GM12878 (cell line): Measurements from ENCODE around the gene NUAK1. TPM values are rescaled to one million over a fixed set of nuclear protein-coding genes. Genes with fewer than 3 reads are reported as not detected.

Source experiments
- ATAC-seq: fragments of 200-7000 bp; cut with Tn5 transposase; 3 replicates; pipeline ENCODE4 v1.9.1; 2020; ENCODE audit warnings: mild to moderate bottlenecking, moderate library complexity
- BruUV-seq: library from RNA; stranded (reverse); fragments of 400-500 nt; replicated peaks from 2 replicates; lab custom pipeline; 2021; lab: Mats Ljungman, UMichigan
- CTCF ChIA-PET: fragments of 300-600 bp; sonication (Branson Sonifier 250); formaldehyde crosslinking; extraction: SDS; loops from one replicate; lab custom pipeline; 2021; ENCODE audit warnings: inconsistent platforms; lab: Yijun Ruan, JAX
- POLR2A ChIA-PET: fragments of 350-600 bp; formaldehyde crosslinking; extraction: SDS; loops from one replicate; lab custom pipeline; 2021; ENCODE audit warnings: inconsistent platforms; lab: Charles Lee
- RAD21 ChIA-PET: fragments of 300-600 bp; sonication (Branson Sonifier 250); formaldehyde crosslinking; loops from one replicate; lab custom pipeline; 2023; ENCODE audit warnings: antibody characterized with exemption; ENCODE audit not compliant: unreplicated experiment; lab: Charles Lee
- SMC1A ChIA-PET: fragments of 300-600 bp; sonication (Branson Sonifier 250); formaldehyde crosslinking; loops from one replicate; lab custom pipeline; 2023; ENCODE audit not compliant: unreplicated experiment, uncharacterized antibody; lab: Charles Lee
- DNase-seq: peaks from one replicate; pipeline ENCODE4 v3.0.0-alpha.2; 2011; ENCODE audit warnings: low read depth, low spot score
- FAIRE-seq: peaks from 3 replicates; lab custom pipeline; 2011; peaks lifted over from hg19 to GRCh38; lab: Jason Lieb, UNC
- H2AFZ ChIP-seq: 2 replicates; pipeline ENCODE4 v1.6.0; 2011; ENCODE audit warnings: low read depth, low read length, control low read depth; ENCODE audit not compliant: control insufficient read depth
- H3K27ac ChIP-seq: 2 replicates; pipeline ENCODE4 v1.5.1; 2011; ENCODE audit warnings: control low read depth; ENCODE audit not compliant: control insufficient read depth, insufficient read depth
- H3K27me3 ChIP-seq, 2 experiments: replicated peaks in 1 of 2; 2 replicates each; pipeline versions ENCODE4 v1.6.0 to v1.6.1; 2011; ENCODE audit warnings: low read length in 1 of 2; ENCODE audit not compliant: control insufficient read depth in 2 of 2, insufficient read depth in 2 of 2
- H3K36me3 ChIP-seq, 2 experiments: 2 replicates each; pipeline ENCODE4 v1.5.1; 2011; ENCODE audit warnings: low read length in 1 of 2; ENCODE audit not compliant: control insufficient read depth in 2 of 2, insufficient read depth in 2 of 2
- H3K4me1 ChIP-seq: 2 replicates; pipeline ENCODE4 v1.6.1; 2011; ENCODE audit warnings: mild to moderate bottlenecking, low read length, moderate library complexity, mixed read lengths; ENCODE audit not compliant: control insufficient read depth, insufficient read depth
- H3K4me2 ChIP-seq: 2 replicates; pipeline ENCODE4 v1.6.0; 2011; ENCODE audit warnings: control low read depth; ENCODE audit not compliant: control insufficient read depth, insufficient read depth
- H3K4me3 ChIP-seq: fragments of 200-600 bp; sonication (generic); 2 replicates; pipeline ENCODE4 v1.5.1; 2016
- H3K79me2 ChIP-seq: 2 replicates; pipeline ENCODE4 v1.6.0; 2011; ENCODE audit warnings: low read length; ENCODE audit not compliant: control insufficient read depth, insufficient read depth
- H3K9ac ChIP-seq: 2 replicates; pipeline ENCODE4 v1.8.0; 2011; ENCODE audit warnings: low read length, control low read depth, mixed read lengths; ENCODE audit not compliant: control insufficient read depth, insufficient read depth
- H3K9me3 ChIP-seq: replicated peaks from 3 replicates; pipeline ENCODE4 v1.5.1; 2011; ENCODE audit warnings: mild to moderate bottlenecking, low read length; ENCODE audit not compliant: control insufficient read depth, insufficient read depth
- H4K20me1 ChIP-seq: 2 replicates; pipeline ENCODE4 v1.6.0; 2011; ENCODE audit not compliant: control insufficient read depth, insufficient read depth
- ETV6 ChIP-seq, 2 experiments: fragments of 450-650 bp in 1 of 2; IDR thresholded peaks in 1 of 2; conservative IDR thresholded peaks in 1 of 2; 2 replicates each; pipeline ENCODE4 v1.6.1; 2014; ENCODE audit warnings: antibody characterized with exemption in 1 of 2, borderline replicate concordance in 1 of 2, low read depth in 1 of 2, mild to moderate bottlenecking in 1 of 2, moderate library complexity in 1 of 2
- FOXK2 ChIP-seq: fragments of 450-650 bp; IDR thresholded peaks from 2 replicates; pipeline ENCODE4 v1.6.1; 2017; ENCODE audit warnings: mild to moderate bottlenecking, moderate library complexity
- GATAD2B ChIP-seq: fragments of 450-650 bp; conservative IDR thresholded peaks from 2 replicates; pipeline ENCODE4 v1.6.1; 2017; ENCODE audit warnings: low read depth, mild to moderate bottlenecking, moderate library complexity
- MLLT1 ChIP-seq: fragments of 450-650 bp; IDR thresholded peaks from 2 replicates; pipeline ENCODE4 v1.6.1; 2016; ENCODE audit warnings: mild to moderate bottlenecking
- MTA2 ChIP-seq: fragments of 450-650 bp; IDR thresholded peaks from 2 replicates; pipeline ENCODE4 v1.6.1; 2016; ENCODE audit warnings: low read depth, mild to moderate bottlenecking, moderate library complexity
- NR2C1 ChIP-seq: fragments of 450-650 bp; IDR thresholded peaks from 2 replicates; pipeline ENCODE4 v1.6.1; 2017; ENCODE audit warnings: antibody characterized with exemption, mild to moderate bottlenecking, moderate library complexity
- SMC3 ChIP-seq: IDR thresholded peaks from 2 replicates; pipeline ENCODE4 v1.6.1; 2011; ENCODE audit warnings: low read length, improper control_type of control experiment, borderline replicate concordance
- SREBF2 ChIP-seq: IDR thresholded peaks from 2 replicates; pipeline ENCODE4 v1.6.1; 2012; ENCODE audit warnings: mild to moderate bottlenecking, low read length
- SRF ChIP-seq, 2 experiments: IDR thresholded peaks; 2 replicates each; pipeline ENCODE4 v1.6.1; 2011; ENCODE audit warnings: low read depth in 2 of 2, low read length in 2 of 2, mild to moderate bottlenecking in 1 of 2, moderate library complexity in 1 of 2
- YBX1 ChIP-seq: fragments of 450-650 bp; IDR thresholded peaks from 2 replicates; pipeline ENCODE4 v1.6.1; 2016; ENCODE audit warnings: antibody characterized with exemption
- ZNF384 ChIP-seq: IDR thresholded peaks from 2 replicates; pipeline ENCODE4 v1.6.1; 2012; ENCODE audit warnings: low read depth, mild to moderate bottlenecking, low read length, improper control_type of control experiment, borderline replicate concordance
- WGBS: methylation state at CpG from one replicate; pipeline ENCODE4 v1.1.6; 2016; ENCODE audit warnings: low lambda C conversion rate; ENCODE audit not compliant: insufficient replicate concordance, insufficient coverage; ENCODE audit errors: missing lambda C conversion rate; 5-methylcytosine and 5-hydroxymethylcytosine counted together
- in situ Hi-C: fragments of 300-500 bp; cut with MboI; formaldehyde crosslinking; loops from 9 replicates; pipeline ENCODE4 v1.14.3; 2018; ENCODE audit warnings: mixed read lengths
- intact Hi-C: fragments of 100-400 bp; cut with micrococcal nuclease; formaldehyde crosslinking; loops from one replicate; pipeline ENCODE4 v1.14.2; 2022; ENCODE audit not compliant: unreplicated experiment
- polyA plus RNA-seq, 11 experiments: library from polyadenylated mRNA; depleted of rRNA in 4 of 11; unstranded in 6 of 11; stranded (reverse) in 5 of 11; fragments of >200 nt; fragmentation: Nextera tagmentation in 4 of 11; fragmentation: Illumina TruSeq in 1 of 11; extraction: Ambion mirVana in 4 of 11; extraction: Trizol in 1 of 11; gene quantifications; 1 replicate in 1 of 11; 2 replicates in 10 of 11; pipeline versions ENCODE4 v1.2.1 to v1.2.3, GENCODE V29; 2011 to 2016; ENCODE audit warnings: inconsistent platforms in 2 of 11, missing spikeins in 2 of 11, low read depth in 1 of 11
- total RNA-seq, 4 experiments: library from RNA; depleted of rRNA in 3 of 4; stranded (reverse); fragments of >200 nt in 3 of 4; fragmentation: Illumina TruSeq in 1 of 4; extraction: Trizol in 1 of 4; gene quantifications; 2 replicates each; pipeline versions ENCODE4 v1.2.1 to v1.2.3, GENCODE V29; 2013 to 2021
- TF ChIP-seq, protein P1 (sequence below): fragments of 450-650 bp; IDR thresholded peaks from 2 replicates; pipeline ENCODE4 v1.6.1; 2018; ENCODE audit warnings: borderline replicate concordance, mild to moderate bottlenecking; ENCODE audit not compliant: partially characterized antibody

The NUAK1 gene
- total and polyA plus RNA-seq, 10 of the 15 experiments (the other 5 are each of a cell fraction or from before 2014, with no cell fraction given), result 0.03 to 0.42 (median 0.08) TPM; not detected in 2

- POLR2A ChIA-PET, result no interaction called here
- Histone ChIP-seq H4K20me1 (no peaks in the 10 kb centered on the region), H3K4me1 (no peaks in the 10 kb centered on the region), H3K4me3 (no peak overlapping the region), H3K27ac (no peak overlapping the region), H3K36me3 (no peaks in the 10 kb centered on the region), H3K4me2 (no peak overlapping the region), H3K9me3 (no peaks in the 10 kb centered on the region), H3K27me3 (no peaks in the 10 kb centered on the region; a peak in 1 of 4 replicates), H2AFZ (no peak overlapping the region), H3K79me2 (no peaks in the 10 kb centered on the region), H3K9ac (no peak overlapping the region)
- DNase-seq (no peak), FAIRE-seq (no peak), ATAC-seq (no peak)
- WGBS, result 0% methylated on average over 1 of the region's 1 CpG
- TF ChIP-seq, protein P1, sequence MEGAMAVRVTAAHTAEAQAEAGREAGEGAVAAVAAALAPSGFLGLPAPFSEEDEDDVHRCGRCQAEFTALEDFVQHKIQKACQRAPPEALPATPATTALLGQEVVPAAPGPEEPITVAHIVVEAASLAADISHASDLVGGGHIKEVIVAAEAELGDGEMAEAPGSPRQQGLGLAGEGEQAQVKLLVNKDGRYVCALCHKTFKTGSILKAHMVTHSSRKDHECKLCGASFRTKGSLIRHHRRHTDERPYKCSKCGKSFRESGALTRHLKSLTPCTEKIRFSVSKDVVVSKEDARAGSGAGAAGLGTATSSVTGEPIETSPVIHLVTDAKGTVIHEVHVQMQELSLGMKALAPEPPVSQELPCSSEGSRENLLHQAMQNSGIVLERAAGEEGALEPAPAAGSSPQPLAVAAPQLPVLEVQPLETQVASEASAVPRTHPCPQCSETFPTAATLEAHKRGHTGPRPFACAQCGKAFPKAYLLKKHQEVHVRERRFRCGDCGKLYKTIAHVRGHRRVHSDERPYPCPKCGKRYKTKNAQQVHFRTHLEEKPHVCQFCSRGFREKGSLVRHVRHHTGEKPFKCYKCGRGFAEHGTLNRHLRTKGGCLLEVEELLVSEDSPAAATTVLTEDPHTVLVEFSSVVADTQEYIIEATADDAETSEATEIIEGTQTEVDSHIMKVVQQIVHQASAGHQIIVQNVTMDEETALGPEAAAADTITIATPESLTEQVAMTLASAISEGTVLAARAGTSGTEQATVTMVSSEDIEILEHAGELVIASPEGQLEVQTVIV, result no peak
- no peak for TF ChIP-seq YBX1
- no peak for TF ChIP-seq GATAD2B
- TF ChIP-seq MTA2, result no peak
- TF ChIP-seq NR2C1, result no peak
- no peak for TF ChIP-seq ETV6 (conservative IDR thresholded peaks at IDR 0.05 in 1 of 2, IDR thresholded peaks at IDR 0.05 in 1 of 2; ENCODE audit: borderline replicate concordance in 1 of 2, low read depth in 1 of 2)
- no peak for TF ChIP-seq ZNF384
- no peak for TF ChIP-seq SRF (IDR thresholded peaks at IDR 0.05; ENCODE audit: low read depth in 2 of 2, low read length in 2 of 2)
- TF ChIP-seq FOXK2, result no peak
- no peak for TF ChIP-seq SREBF2
- no peak for TF ChIP-seq MLLT1
- TF ChIP-seq SMC3, result no peak
- CTCF ChIA-PET, result no interaction called here
- SMC1A ChIA-PET, result no interaction called here
- intact Hi-C loops, result no loop called here
- in situ Hi-C loops, result no loop called here
- RAD21 ChIA-PET, result no interaction called here
- no TSS peak for BruUV-seq
Observed at GRCh38 chr12:106029532-106029931, 109.2 kb downstream of the NUAK1 start.
